Esophagus muscularis mucosa (tissue), 4 donors: ENCODE measurements around the gene ZNF526.

Experiments
- EP300 ChIP-seq: sonication (generic); formaldehyde crosslinking; IDR thresholded peaks from one replicate; pipeline ENCODE4 v1.6.1; 2017; ENCODE audit warnings: antibody characterized with exemption
- POLR2A ChIP-seq: fragments of 450-650 bp; IDR thresholded peaks from one replicate; pipeline ENCODE4 v1.6.1; 2017; ENCODE audit warnings: antibody characterized with exemption, moderate library complexity, mild to moderate bottlenecking, low read depth
- POLR2AphosphoS5 ChIP-seq, 2 donors: sonication (generic); formaldehyde crosslinking; IDR thresholded peaks; one replicate each; pipeline ENCODE4 v1.6.1; 2017; ENCODE audit warnings: antibody characterized with exemption in 2 of 2
- TF ChIP-seq, protein P1 (sequence below), 3 experiments: fragments of 200-600 bp in 2 of 3; fragments of 450-650 bp in 1 of 3; sonication (generic) in 2 of 3; IDR thresholded peaks; one replicate each; pipeline ENCODE4 v1.5.1; 2017 to 2019; ENCODE audit warnings: antibody characterized with exemption in 3 of 3, mild to moderate bottlenecking in 2 of 3, moderate library complexity in 1 of 3

DNA sequence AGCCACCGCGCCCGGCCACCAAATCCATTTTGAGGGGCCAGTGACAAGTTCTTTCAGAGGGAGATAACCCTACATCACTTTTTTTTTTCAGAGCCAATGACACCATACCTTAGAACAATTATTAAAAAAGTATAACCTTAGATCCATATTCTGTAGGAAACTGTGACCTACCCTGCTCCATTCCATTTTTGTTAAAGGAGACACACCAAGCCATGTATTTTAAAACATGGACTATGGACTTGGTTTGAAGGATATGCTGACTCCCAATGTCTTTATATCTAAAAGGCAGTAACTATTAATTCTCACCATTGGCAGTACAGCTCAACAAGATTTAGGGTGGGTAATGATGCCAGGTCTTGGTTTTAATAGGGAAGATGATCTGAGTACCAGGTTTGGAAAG lies 21.2 kb downstream of the ZNF526 start:
- TF ChIP-seq POLR2A: no peak
- TF ChIP-seq, protein P1, sequence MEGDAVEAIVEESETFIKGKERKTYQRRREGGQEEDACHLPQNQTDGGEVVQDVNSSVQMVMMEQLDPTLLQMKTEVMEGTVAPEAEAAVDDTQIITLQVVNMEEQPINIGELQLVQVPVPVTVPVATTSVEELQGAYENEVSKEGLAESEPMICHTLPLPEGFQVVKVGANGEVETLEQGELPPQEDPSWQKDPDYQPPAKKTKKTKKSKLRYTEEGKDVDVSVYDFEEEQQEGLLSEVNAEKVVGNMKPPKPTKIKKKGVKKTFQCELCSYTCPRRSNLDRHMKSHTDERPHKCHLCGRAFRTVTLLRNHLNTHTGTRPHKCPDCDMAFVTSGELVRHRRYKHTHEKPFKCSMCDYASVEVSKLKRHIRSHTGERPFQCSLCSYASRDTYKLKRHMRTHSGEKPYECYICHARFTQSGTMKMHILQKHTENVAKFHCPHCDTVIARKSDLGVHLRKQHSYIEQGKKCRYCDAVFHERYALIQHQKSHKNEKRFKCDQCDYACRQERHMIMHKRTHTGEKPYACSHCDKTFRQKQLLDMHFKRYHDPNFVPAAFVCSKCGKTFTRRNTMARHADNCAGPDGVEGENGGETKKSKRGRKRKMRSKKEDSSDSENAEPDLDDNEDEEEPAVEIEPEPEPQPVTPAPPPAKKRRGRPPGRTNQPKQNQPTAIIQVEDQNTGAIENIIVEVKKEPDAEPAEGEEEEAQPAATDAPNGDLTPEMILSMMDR (IDR thresholded peaks at IDR 0.05): no peak
- no peak for TF ChIP-seq EP300
- TF ChIP-seq POLR2AphosphoS5 (IDR thresholded peaks at IDR 0.05): no peak
